Activated CD8-positive, alpha-beta T cell treated with anti-CD3 and anti-CD28 coated beads for 36 hours (primary cell): ENCODE measurements around the gene FAM217A. TPM values are rescaled to one million over a fixed set of nuclear protein-coding genes. Genes with fewer than 3 reads are reported as not detected.

Experiments
- ATAC-seq: fragments of 200-7000 bp; cut with Tn5 transposase; one replicate; pipeline ENCODE4 v1.10.0; 2021; ENCODE audit warnings: mild to moderate bottlenecking, moderate library complexity
- CTCF ChIA-PET: fragments of 350-600 bp; sonication (Branson Sonifier 250); formaldehyde crosslinking; loops from one replicate; lab custom pipeline; 2021; ENCODE audit warnings: antibody characterized with exemption; lab: Charles Lee
- POLR2A ChIA-PET: fragments of 350-600 bp; sonication (Branson Sonifier 250); formaldehyde crosslinking; loops from one replicate; lab custom pipeline; 2021; ENCODE audit warnings: antibody characterized with exemption; lab: Charles Lee
- DNase-seq: peaks from one replicate; pipeline ENCODE4 v3.0.0-alpha.2; 2020
- H3K27ac Mint-ChIP-seq: one replicate; pipeline ENCODE4 v1.8.0; 2021; ENCODE audit warnings: mild to moderate bottlenecking, mixed read lengths
- H3K27me3 Mint-ChIP-seq: one replicate; pipeline ENCODE4 v1.8.0; 2021; ENCODE audit warnings: mixed read lengths
- H3K36me3 Mint-ChIP-seq: one replicate; pipeline ENCODE4 v1.8.0; 2021; ENCODE audit warnings: low read depth, mixed read lengths
- H3K4me1 Mint-ChIP-seq: one replicate; pipeline ENCODE4 v1.8.0; 2021; ENCODE audit warnings: low read depth, mixed read lengths
- H3K4me3 Mint-ChIP-seq: one replicate; pipeline ENCODE4 v1.8.0; 2021; ENCODE audit warnings: mild to moderate bottlenecking, moderate library complexity, mixed read lengths
- H3K9me3 Mint-ChIP-seq: one replicate; pipeline ENCODE4 v1.8.0; 2021; ENCODE audit warnings: mixed read lengths
- CTCF ChIP-seq: fragments of 200-600 bp; IDR thresholded peaks from one replicate; pipeline ENCODE4 v1.8.0; 2022; ENCODE audit warnings: antibody characterized with exemption, mild to moderate bottlenecking
- intact Hi-C: fragments of 100-400 bp; cut with micrococcal nuclease; formaldehyde crosslinking; loops from one replicate; pipeline ENCODE4 v1.10.0; 2022
- total RNA-seq, 2 experiments: library from RNA; stranded (reverse); gene quantifications; one replicate each; pipeline ENCODE4 v1.2.3, GENCODE V29; 2021

FAM217A gene
- total RNA-seq, 2 experiments from 2014 or later: not detected

- TF ChIP-seq CTCF: no peak
- CTCF ChIA-PET: interaction anchor here (0.9 kb wide), 1 partner anchor 119 kb away, joined by 5 read pairs; no protein-coding TSS in a partner anchor
- no peak for DNase-seq
- H3K4me1 Mint-ChIP-seq: peaks cover 57% of the 10 kb centered on the region
- intact Hi-C loops: no loop called here
- no peak overlapping the region for H3K4me3 Mint-ChIP-seq
- H3K27me3 Mint-ChIP-seq: no peaks in the 10 kb centered on the region
- H3K27ac Mint-ChIP-seq: peak overlapping the region; percentile 71
- peaks cover 63% of the 10 kb centered on the region for H3K36me3 Mint-ChIP-seq
- ATAC-seq: peak; percentile 20
- no peaks in the 10 kb centered on the region for H3K9me3 Mint-ChIP-seq
- POLR2A ChIA-PET: interaction anchor here (0.6 to 2.3 kb wide), 2 partner anchors 11 to 14 kb away, joined by 3 to 5 read pairs; no protein-coding TSS in a partner anchor
Measured at GRCh38 chr6:4036581-4036980, 42.4 kb downstream of the FAM217A start.

GRCh38 chr6:4032475-4032874 is 46.5 kb downstream of the FAM217A start:
- Mint-ChIP-seq H3K9me3 (no peaks in the 10 kb centered on the region), H3K36me3 (peaks cover 68% of the 10 kb centered on the region), H3K27ac (peak overlapping the region; percentile 43), H3K27me3 (no peaks in the 10 kb centered on the region), H3K4me1 (peaks cover 78% of the 10 kb centered on the region), H3K4me3 (no peak overlapping the region)
- intact Hi-C loops: no loop called here
- CTCF ChIA-PET: no interaction called here
- DNase-seq: no peak
- no peak for ATAC-seq
- TF ChIP-seq CTCF: no peak
- POLR2A ChIA-PET: interaction anchor here (1.0 to 2.2 kb wide), 2 partner anchors 9 to 11 kb away, joined by 3 to 21 read pairs; a partner anchor contains a TSS

- peaks cover 78% of the 10 kb centered on the region for H3K4me1 Mint-ChIP-seq
- peaks cover 68% of the 10 kb centered on the region for H3K36me3 Mint-ChIP-seq
- intact Hi-C loops: no loop called here
- DNase-seq: no peak
- no peaks in the 10 kb centered on the region for H3K9me3 Mint-ChIP-seq
- no peaks in the 10 kb centered on the region for H3K27me3 Mint-ChIP-seq
- H3K27ac Mint-ChIP-seq: peak overlapping the region; percentile 40
- ATAC-seq: no peak
- ChIA-PET POLR2A (interaction anchor here (1.5 to 1.9 kb wide), 2 partner anchors 8 to 10 kb away, joined by 3 to 11 read pairs; a partner anchor contains a TSS), CTCF (no interaction called here)
- TF ChIP-seq CTCF: no peak
- no peak overlapping the region for H3K4me3 Mint-ChIP-seq
Measured at GRCh38 chr6:4031442-4031841, 47.5 kb downstream of the FAM217A start.

GRCh38 chr6:4030669-4031068 is 48.3 kb downstream of the FAM217A start:
- Mint-ChIP-seq H3K27me3 (no peaks in the 10 kb centered on the region), H3K27ac (peak overlapping the region; percentile 37), H3K36me3 (peaks cover 63% of the 10 kb centered on the region), H3K4me3 (no peak overlapping the region), H3K4me1 (peaks cover 73% of the 10 kb centered on the region), H3K9me3 (no peaks in the 10 kb centered on the region)
- ATAC-seq: no peak
- DNase-seq: no peak
- intact Hi-C loops: no loop called here
- ChIA-PET CTCF (interaction anchor here (0.8 kb wide), 1 partner anchor 9 kb away, joined by 4 read pairs; no protein-coding TSS in a partner anchor), POLR2A (interaction anchor here (0.6 to 1.9 kb wide), 3 partner anchors 9 to 23 kb away, joined by 3 to 11 read pairs (median 3); a partner anchor contains a TSS)
- no peak for TF ChIP-seq CTCF

GRCh38 chr6:4029687-4030086 is 49.2 kb downstream of the FAM217A start:
- Mint-ChIP-seq H3K4me3 (no peak overlapping the region), H3K4me1 (peaks cover 74% of the 10 kb centered on the region), H3K36me3 (peaks cover 61% of the 10 kb centered on the region), H3K27ac (peak overlapping the region; percentile 19), H3K9me3 (no peaks in the 10 kb centered on the region), H3K27me3 (no peaks in the 10 kb centered on the region)
- ATAC-seq (no peak), DNase-seq (no peak)
- intact Hi-C loops: no loop called here
- CTCF ChIA-PET: no interaction called here
- POLR2A ChIA-PET: no interaction called here
- no peak for TF ChIP-seq CTCF
